ENCODE measurements around the gene CHAT.
A peak's percentile ranks its signal among the peaks of the same experiment; 100 is the strongest.
"Not testable (repeated sequence)": the region's sequence is repeated elsewhere in the genome, so short reads cannot be mapped to it uniquely, and the experiment has no call there.

CHAT gene

DNA sequence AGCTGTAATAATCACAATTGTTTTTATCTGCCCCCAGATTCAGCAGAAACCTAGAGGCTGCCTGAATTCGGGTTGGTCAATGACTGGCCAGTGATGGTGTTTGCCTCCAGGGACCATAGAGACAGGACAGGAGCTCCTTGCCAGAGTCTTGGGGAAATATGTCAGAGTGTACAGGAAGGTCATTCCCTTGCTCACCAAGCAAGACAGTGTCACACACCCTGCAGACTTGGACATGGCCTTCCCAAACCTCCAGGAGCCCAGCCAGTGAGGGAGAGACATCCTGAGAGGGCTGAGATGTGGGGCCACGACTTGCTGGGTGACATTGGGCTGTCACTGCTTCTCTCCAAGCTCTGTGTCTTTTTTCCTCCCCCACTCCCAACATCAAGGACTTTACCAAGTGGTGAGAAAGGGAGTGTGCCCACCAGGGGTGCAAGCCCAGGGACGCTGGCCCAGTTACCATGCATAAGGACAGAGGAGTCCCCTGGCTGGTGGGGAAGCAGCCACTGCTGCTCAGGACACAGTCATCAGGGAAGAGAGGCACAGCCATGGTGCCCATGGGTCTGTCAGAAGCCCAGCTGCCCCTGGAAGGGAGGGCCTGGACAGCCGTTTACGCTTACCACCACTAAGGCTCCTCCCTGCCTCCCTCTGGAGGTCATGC, 40.3 kb downstream of the CHAT start:
- DNase-seq: no peak

DNA sequence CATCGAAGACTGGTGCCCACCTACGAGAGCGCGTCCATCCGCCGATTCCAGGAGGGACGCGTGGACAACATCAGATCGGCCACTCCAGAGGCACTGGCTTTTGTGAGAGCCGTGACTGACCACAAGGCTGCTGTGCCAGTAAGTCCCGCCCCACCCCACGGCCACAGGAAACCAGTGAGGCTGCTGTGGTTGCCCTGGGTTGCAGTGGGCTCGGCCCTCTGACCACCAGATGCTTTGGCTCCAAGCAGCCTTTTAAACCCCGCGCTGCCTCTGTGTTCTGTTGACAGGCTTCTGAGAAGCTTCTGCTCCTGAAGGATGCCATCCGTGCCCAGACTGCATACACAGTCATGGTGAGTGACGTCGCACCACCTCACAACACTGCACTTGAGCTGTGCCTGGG, 41.3 kb downstream of the CHAT start:
- no peak for DNase-seq

DNA sequence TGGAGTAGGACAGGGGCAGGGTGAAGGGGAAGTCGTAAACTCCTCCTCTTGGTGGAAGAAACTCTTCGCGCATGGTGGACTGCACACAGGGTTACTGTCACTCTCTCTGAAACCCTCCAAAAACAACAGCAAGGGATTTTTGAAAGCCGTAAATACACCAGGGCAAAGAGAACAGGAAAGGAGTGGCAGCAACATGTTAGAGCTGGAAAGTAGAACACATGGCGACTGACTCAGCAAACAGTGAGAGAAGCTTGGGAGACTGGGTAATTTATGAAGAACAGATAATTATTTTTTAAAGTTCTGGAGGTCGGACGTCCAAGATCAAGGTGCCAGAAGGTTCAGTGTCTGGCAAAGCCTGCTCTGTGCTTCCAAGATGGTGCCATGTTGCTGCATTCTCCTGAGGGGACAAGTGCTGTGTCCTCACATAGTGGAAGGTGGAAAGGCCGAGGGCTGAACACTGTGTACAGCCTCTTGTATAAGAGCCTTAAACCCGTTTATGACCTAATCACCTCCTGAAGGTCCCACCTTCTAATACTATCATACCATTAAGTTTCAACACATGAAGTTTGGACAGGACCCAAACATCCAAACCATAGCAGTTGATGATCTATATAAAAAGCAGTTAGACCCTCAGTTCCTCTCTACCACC, 43.1 kb downstream of the CHAT start:
- DNase-seq: no peak

DNA sequence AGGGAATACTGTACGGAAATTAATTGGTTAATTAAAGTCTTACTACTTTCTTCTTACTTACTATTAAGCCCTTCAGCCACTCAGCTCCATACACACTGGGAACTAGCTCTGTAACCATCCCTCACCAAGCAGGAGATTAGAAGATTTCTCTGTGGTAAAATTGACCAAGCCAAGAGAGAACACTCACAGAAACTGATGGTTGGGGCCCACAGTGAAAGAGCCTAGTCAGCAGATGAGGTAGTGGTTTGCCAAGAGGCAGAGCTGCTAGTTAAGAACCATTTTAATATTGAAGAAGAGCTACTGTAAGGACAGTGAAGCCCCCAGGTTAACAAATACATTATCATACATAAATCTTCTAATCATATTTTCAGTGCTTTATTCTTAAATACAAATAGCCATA, 43.8 kb downstream of the CHAT start:
- DNase-seq: no peak

DNA sequence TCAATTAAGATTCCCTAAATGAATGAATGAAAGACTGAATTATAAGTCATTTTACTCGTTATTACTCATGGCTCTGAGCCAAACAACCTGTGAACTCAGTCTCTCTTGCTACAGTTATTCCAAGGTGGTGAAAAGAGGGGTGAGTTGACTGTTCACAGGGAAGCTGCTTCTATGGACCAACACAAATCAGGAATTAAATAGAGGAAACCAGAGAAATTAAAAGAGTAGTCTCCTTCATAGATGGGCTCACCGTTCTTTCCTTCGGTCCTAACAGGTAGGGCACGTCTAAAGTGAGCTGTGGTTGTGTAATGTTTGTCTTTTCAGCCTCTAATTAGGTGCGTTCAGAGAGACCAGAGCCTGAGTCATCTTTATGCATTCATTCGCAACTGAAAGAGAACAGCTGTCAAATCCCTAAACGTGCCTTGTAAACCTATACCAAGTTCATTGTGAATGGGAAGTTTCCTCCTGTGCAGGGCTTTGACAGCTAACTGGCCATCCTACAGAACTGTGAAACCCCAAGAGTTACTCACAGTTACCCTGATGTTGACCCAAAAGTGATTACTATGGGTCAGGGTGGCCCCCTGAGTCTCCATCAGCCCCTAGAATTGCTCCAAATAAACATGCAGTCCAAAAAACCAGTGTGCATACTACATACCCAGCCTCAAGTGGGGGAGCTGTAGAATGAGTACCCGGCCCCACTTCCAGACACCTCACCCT, 47.5 kb downstream of the CHAT start:
- DNase-seq: no peak

DNA sequence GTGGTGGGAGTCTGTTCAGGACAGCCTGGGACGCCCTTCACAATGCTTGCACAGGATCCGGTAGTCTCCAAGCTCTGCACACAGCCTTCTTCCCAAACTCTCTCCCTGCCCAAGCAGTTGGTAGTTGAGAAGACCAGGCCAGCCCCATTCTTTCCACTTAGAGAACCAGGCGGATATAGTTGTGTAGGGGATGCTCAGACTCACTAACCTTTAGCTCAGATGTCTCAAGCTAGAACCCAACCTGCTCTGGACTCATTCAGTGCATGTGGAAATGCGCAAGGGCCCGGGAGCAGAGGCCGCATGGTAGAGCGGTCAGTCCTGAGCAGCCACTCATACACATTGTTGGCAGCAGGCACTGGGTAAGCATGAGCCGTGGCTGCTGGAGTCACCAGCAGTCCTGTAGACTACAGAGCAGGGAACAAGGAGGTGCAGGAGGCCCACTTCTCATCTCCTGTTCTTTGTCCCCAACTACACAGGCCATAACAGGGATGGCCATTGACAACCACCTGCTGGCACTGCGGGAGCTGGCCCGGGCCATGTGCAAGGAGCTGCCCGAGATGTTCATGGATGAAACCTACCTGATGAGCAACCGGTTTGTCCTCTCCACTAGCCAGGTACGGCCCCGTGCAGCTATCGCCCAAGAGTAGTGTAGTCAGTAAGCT, 48.5 kb downstream of the CHAT start:
- no peak for DNase-seq

DNA sequence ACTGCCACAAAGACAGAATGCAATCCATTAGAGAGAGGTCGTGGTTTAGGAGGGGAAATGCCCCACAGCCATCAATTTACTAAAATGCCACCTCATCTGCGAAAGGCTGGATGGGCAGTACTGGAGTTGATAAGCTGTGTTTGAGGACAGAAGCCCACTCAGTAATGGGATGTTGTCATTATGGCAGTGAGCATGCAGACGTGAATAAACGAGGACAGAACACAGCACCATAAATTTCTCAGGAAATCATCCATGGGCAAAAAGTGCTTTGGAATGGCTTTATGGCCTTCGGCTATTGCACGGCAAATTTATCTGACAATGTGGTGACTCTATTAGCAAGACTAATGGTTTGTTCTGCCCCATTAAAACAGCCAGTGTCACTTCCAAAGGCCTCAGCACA, 49.8 kb downstream of the CHAT start:
- no peak for DNase-seq

DNA sequence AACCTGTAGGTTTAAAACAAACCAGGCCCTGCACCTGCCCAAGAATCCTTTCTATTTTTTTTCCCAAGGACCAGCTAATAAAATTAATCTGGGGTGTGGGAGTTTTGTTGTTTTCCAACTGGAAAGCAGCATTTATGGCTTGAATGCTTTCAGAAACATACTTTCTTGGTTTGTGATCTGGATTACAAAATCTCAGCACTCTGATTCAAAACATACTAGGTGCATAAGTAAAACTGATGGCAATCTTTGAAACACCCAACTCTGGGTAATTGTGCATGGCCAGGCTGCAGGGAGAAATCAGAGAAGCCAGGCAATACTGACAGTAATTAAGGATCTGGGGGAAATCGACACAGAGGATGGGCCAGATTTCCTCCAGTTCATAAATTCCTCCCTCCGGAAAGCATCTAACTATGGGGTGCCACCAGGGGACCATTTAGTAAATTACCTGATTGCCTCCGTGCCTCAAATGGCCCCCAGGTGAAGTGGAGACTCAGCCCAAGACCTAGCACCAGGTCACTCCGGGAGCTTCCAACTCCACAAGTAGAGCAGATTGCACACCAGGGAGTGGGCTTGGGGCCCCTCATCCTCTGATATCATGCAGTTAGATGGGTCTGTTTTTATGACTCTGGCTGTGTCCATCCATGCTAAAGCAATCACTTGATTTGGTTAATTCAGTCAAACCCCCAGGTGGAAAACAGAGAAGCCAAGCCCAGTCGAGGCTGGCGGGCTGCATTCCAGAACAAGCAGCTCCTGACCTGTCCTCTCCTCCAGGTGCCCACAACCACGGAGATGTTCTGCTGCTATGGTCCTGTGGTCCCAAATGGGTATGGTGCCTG, 50.4 kb downstream of the CHAT start:
- no peak for DNase-seq

DNA sequence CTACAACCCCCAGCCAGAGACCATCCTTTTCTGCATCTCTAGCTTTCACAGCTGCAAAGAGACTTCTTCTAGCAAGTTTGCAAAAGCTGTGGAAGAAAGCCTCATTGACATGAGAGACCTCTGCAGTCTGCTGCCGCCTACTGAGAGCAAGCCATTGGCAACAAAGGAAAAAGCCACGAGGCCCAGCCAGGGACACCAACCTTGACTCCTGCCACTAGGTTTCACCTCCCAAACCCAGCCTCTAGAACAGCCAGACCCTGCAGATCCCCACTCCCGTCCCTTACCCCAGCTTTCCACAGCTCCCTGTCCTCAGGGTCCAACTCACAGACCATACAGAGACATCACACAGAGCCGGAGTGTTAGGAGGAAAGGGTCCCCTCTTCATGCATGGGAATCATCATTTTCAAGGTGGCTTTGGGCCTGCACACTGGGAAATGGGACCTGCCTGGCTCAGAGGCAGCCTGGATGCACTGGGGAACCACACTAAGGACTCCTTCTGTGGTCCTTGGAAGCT, 51.1 kb downstream of the CHAT start:
- no peak for DNase-seq

DNA sequence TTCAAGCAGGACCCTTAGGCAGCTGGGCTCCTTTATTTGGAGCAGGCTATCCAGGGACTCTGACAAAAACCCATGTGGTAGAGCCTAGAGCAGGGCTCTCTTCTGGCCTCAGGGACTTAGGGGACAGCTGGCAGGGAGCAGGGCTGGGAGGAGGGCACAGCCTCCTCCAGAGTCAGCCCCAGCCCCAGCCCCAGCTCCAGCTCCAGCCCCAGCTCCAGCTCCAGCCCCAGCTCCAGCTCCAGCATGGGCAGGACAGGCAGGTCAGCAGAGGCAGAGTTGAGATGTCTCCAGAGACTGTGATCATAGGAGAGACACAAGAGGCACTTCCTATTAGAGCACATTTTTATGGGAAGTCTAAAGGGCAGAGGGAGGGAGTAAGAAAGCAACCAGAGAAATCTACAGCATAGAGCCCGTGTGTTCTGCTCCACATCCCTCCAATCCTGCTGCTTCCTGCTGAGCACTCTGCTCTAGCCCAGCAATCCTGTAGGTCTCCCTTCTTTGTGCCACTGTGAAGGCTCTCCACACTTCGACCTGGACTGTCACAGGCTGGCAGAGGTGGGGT, 52.3 kb downstream of the CHAT start:
- DNase-seq: no peak

DNA sequence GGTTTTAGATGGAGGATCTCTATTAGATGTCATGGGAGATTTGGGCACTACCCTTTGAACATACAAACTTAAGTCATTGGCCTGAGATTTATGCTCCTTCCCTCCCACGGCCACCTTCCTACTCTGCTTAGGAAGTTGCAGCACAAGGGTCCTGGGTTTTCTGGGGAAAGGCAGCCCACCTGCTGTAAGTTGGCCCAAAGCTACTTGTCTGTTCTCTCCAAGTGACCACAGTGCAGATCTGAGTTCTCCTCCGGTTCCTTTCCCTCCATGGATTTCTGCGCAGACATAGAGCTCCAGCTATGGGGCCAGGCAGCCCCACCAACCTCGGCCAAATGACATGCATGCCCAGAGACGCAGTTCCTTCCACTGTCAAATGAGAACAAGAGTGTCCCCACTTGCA, 52.8 kb downstream of the CHAT start:
- no peak for DNase-seq

DNA sequence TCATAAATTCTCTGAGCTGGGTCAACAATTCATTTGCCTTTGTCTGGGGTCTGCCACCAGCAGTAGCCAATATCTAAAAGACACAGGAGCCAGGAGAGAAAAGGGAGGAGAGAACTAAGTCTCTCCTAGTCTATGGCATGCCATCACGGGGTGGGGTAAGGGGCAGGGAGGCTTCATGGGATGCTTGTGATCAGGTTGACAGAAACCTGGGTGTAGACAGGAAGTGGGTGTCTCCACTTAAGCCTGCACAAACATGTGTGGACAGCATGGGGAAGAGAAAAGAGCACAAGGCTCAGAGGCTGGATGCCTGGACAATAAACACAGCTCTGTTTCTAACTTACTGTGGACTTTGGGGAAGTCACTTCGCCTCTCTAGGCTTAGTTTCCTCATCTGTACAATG, 54.2 kb downstream of the CHAT start:
- DNase-seq: no peak

DNA sequence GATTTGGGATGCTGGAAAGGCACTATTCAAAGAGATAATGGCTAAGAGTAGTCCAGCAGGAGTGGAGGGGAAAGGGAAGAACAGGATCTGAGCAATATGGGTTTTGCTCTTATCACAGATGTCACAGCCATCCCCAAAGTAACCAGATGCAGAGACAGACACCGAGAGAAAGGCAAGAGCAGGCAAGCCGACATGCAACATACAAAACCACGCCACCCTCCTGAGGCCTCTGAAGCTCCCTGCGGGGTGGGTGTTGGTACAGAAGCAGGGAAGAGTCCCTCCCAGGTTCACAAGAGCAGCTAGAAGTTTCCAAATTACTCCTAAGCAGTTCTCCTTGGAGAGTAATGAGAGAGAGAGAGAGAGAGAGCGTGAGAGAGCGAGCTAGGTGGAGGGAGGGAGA, 54.8 kb downstream of the CHAT start:
- DNase-seq: no peak

DNA sequence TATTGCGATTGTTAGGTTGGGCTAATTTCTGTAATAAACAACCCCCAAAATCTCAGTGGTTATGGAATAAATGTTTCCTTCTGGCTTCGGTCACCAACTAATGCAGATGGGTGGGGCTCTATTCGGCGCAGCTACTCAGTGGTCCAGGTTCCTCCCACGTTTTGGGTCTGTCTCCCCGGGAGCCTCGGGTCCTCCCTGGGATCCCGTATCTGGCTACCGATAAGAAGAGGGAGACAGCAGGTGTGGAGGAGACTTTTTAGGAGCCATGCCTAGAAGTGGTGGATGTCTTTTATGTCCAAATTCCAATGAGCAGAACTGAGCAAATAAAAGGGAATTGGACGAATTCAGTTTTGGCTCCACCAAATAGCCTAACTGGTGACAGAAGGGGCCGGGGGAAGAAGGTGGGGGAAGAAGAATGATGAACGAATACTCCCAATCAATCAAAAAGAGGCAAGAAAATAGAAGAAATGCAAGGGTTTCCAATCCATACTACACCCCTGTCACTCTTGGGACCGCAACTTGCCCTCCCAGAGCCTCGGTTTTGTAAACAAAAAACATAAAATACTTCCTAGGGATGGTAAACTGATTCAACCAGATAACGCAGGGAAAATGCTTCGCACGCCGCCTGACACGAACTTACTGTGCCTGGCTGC, 65.1 kb downstream of the CHAT start:
- DNase-seq: no peak

DNA sequence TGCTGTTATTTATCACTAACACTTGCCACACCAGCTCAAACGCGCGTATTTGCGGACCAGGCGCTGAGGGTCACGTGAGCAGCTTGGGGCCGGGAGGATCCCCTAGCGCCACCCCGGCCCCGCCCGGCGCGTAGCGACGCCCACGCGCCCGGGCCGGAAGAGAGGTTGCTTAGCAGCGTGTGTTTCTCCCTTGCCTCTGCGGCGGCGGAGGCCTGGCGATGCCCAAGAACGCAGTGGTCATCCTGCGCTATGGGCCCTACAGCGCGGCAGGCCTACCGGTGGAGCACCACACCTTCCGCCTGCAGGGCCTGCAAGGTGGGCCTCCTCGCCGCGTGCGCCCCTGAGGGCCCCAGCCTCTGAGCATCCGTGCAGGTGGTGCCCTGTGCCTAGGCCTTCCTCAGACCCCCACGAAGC, 65.7 kb downstream of the CHAT start, which contains the start of gene C10orf53:
C10orf53 (plus strand) TSS at position 172 of the 414 bp plus-strand sequence; CDS start at position 219, 47 bp downstream.
- peak; percentile 58 for DNase-seq

DNA sequence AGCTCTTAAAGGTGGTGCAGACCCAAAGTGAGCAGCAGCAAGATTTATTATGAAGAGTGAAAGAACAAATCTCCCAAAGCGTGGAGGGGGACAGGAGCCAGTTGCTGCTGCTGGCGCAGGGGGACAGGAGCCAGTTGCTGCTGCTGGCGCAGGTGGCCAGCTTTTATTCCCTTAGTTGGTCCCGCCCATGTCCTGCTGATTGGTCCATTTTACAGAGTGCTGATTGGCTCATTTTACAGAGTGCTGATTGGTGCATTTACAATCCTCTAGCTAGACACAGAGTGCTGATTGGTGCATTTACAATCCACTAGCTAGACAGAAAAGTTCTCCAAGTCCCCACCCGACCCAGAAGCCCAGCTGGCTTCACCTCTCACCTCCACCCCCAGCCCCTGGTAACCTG, 68.6 kb downstream of the CHAT start:
- DNase-seq: not testable (repeated sequence)

DNA sequence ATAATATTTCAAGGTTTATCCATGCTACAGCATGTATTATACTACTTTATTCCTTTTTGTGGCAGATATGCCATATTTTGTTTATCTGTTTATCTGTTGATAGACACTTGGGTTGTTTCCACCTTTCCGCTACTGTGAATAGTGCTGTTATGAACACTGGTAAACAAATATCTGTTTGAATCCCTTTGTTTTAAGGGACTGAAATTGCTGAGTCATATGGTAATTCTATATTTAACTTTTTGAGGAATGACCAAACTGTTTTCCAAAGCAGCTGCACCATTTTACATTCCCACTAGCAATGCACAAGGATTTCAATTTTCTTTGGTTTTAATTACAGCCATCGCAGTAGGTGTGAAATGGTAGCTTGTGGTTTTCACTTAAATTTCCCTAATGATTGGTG, 69.0 kb downstream of the CHAT start:
- DNase-seq: no peak

DNA sequence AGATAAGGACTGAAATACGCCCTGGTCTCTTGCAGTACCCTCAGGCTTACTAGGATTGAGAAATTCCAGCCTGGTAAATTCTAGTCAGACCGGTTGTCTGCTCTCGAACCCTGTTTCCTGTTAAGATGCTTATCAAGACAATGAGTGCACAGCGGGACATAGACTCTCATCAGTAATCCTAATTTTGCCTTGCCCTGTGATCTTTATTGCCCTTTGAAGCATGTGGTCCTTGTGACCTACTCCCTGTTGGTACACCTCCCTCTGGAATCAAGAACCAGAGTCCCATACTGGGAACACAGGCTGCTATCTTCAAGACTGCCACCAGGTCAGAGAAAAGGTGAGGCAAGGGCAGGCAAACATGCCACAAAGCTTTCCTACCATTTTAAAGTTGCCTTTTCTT, 72.8 kb downstream of the CHAT start:
- no peak for DNase-seq

DNA sequence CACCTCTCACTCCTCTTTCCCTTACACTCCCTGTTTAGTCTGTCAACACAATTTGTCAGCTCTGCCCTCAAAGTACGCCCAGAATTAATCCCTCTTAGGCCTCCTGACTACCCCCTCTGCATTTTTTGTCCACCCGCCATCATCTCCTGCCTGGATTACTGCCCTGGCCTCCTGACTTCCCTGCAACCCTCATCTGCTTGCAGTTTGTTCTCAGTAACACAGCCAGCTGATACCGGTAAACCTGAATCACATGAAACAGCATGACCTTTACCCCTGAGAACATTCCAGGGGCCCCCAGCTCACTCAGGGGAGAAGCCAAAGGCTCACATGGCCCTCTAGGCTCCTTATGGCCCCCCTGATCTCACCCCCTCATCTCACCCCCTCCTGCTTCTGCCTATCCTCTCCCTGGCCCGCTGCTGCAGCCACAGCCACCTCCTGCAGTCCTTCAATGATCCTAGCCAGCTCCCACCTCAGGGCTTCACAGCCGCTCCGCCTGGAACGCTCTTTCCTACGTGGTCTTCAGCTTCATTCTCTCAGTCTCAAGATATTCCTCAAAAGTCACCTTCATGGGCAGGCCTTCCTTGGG, 74.5 kb downstream of the CHAT start:
- no peak for DNase-seq

DNA sequence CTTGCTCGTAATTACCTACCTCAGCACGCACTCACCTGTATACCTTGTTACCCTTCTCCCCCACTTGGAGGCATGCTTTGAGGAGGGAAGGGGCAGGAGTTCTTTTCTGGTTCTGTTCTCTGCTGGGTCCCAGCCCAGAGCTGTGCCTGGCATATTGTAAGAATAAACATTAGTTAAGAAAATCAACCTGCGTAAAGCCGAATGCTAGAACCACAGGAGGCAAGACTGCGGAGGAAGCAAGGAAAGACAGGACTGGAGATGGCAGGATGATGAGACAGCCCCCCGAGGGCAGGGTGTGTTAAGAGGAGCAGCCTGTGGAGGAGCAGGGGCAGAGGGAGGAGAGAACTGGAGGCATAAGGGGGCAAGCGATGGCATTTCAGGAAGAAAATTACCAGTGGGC, 75.1 kb downstream of the CHAT start:
- no peak for DNase-seq

DNA sequence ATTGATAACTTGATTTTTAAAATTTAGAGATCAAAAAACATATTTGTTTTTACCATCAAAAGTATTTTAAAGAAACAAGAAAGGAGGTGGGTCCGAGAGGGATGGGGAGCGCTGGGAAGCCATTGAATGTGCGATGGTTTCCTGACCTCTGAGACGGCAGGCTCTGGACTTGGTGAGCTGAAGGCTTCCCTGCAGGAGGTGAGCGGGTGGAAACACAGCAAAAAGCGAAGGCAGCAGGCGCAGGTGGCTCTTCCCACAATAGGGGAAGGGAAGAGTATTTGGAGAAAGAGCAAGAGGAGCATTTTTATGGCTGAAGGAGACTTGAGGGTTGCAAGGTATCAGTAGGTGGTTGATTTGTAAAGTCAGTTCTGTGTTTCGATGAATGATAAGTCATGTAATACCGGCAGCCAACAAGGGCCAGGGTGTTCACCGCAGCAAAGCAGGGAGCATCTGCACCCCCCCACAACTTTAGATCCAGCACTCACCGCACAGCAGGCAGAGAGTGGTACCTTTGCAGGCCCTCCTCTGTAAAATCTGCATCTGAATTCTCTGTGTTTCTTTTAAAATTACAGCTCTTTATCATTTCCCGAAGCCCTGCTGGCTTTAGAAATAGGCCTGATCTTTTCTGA, 76.2 kb downstream of the CHAT start:
- no peak for DNase-seq

Data from activated CD4-positive, alpha-beta T cell treated with anti-CD3 and anti-CD28 coated beads, Interleukin-10, Interleukin-2, amounts not matched to agents 100 ng/mL and 50 ng/mL, durations not matched to agents 16 hours and 8 hours (primary cell).